HG03159 (cell line): Measurements from ENCODE around the gene RGR.

ENCODE experiments used
- ATAC-seq: cut with Tn5 transposase; IDR thresholded peaks from one replicate; pipeline ENCODE4 v1.9.1; 2021; ENCODE audit warnings: mild to moderate bottlenecking, moderate library complexity; ENCODE audit not compliant: unreplicated experiment

Gene RGR, protein sequence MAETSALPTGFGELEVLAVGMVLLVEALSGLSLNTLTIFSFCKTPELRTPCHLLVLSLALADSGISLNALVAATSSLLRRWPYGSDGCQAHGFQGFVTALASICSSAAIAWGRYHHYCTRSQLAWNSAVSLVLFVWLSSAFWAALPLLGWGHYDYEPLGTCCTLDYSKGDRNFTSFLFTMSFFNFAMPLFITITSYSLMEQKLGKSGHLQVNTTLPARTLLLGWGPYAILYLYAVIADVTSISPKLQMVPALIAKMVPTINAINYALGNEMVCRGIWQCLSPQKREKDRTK

DNA sequence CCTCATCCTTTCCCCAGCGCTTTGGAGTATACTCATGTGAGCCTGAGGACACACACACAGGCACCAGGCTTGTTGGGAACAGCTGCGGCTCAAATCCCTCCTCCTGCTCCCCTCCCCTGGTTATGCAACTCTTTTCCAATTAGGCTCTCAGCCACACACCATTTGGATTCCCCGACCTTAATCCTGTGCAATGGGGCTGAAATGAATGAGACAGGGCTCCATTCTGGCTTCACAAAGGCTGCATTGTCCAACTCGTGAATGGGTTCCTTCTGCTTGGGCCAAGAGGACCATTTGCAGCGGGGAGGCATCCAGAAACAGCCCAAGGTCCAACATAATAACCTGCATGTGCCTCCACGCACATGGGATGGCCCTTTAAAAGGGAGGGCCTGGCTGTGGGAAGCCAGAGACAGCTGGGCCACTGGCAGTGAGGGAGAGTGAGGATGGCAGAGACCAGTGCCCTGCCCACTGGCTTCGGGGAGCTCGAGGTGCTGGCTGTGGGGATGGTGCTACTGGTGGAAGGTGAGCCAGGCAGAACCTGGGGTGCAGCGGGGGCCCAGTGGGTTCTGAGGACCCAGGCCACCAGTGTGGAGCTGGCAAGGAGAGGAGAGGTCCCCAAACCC lies at the start of gene RGR:
TSS of gene RGR (plus strand) at position 403 of the 620 bp plus-strand sequence. CDS start at position 441, 38 bp downstream.
- ATAC-seq: no peak

DNA sequence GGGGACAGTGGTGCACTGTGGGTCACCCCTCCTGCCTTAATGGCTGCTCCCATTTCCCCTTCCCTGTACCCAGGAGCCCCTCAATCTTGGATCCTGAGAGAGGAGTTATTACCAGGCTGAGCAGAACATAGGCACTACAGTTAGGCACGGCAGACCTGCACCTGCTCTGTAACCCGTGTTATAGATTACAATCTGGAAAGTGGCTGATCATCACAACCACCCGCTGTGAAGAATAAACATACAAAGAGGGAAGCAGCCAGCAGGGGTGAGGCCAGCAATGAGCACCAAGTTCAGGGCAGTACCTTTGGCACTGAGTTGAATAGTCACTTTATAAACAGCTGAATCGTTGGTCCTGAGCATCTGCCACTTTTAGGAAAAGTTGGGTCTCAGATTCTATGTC lies 48.8 kb upstream of the RGR start:
- no peak for ATAC-seq

DNA sequence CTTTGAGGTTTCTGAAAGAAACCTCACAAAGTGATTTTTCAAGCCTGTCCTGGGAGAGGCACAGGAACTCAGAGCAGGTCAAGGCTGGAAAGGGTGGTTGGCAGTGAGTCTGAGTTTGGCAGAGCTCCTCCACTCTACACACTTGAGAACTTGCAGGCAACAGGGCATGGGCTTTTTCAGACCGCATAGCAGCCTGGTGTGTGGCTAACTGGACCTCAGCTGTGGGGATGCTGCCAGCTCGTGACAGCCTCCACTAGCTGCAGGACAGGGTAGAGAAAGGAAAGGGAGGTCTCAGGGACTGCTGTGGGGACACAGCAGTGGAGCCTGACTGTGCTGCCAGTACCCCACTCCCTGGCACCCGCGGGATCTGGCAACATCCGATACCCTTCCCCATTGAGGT lies 47.9 kb upstream of the RGR start:
- ATAC-seq: no peak

DNA sequence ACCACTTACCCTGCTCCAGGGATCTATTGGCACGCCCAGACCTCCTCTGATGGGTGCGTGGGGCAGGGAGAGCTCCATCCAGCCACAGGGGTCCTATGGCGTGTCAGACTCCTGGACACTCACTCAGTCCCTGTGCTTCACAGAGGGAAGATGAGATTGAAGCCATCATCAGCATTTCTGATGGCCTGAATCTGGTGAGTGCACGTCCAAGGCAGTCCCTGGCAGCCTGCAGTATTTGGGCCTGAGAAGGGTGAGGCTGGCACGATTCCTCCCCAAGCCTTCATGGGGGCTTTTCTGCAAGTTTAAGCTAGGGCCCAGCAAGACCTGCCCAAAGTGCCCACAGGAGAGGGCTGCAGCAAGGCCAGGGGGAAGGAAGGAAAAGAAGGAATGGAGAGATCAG lies 47.2 kb upstream of the RGR start:
- ATAC-seq: no peak

DNA sequence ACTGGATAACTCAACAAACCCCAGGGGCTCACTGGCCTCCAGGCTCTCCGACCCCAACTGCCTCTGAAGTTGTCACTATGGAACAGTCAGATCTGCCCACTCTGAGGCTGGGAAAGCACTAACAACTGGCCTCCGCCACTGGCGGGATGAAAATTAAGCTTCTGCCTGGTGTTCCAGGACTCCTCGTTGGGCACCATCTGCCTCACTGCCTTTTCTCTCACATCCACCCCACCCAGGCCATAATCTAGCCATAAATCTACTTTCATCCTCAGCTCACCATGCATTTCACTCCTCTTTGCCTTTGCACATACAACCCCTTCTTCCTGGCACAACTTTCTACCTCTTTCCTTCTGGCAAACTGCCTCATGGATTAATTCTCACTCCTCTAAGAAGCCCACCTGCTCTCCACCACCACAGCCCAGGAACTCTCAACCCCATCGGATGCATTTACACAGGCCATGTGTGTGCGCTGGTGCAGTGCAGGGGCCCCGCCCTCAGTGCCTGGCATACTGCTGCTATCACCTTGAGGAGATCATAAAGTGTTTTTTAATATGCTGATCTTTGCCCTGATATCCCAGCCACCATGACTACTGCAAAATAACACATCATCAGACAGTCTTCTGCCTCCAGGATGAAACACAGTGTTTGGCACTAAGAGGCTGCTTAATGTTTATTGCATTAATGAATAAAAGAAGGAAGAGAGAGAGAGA lies 46.5 kb upstream of the RGR start:
- ATAC-seq: no peak

DNA sequence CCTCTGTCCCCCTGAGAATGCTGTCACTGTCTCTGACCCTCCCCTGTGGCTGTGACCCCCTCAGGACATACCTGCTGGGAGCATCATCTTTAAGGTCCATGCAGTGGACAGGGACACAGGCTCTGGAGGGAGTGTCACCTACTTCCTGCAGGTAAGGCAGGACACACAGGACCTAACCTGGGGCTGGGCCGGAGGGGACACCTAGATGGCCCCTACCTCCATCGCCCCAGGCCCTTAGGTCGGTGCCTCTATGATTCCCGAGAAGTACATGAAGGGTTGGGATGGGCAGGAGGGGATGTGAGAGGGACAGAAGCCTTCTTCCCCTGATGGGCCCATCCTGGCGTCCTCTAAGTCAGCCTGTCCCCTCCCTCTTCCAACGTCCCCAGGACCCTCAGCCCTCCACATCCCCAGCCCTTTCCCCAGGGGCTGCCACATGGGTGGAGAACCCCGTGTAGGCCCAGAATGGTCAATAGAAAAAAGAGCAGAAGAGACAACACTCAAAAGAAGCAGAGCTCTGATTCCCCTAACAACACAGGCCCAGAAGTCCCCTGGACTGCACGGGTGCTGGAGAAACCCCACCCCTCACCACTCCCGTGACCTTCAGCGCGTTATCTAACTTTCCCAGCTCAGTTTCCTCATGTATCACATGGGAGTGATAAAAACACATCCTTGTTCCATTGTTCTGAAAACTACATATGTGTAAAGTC lies 44.2 kb upstream of the RGR start:
- ATAC-seq: no peak

DNA sequence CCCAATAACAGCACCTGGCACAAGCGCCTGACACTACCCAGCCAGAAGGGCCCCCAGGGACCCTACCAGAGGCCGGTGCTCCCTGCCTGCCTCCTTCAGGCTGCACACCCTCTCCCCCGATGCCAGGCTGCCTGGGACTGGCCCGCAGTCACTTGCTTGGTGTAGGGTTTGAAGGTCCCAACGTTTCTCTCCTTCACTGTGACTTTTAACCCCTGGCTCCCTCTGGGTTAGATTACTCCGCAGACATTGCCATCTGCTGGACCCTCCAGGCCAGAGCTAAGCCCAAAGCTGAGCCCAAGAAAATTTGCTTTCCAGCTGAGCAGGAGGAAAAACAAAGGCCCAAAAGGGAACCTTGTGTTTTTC lies 43.6 kb upstream of the RGR start:
- no peak for ATAC-seq

DNA sequence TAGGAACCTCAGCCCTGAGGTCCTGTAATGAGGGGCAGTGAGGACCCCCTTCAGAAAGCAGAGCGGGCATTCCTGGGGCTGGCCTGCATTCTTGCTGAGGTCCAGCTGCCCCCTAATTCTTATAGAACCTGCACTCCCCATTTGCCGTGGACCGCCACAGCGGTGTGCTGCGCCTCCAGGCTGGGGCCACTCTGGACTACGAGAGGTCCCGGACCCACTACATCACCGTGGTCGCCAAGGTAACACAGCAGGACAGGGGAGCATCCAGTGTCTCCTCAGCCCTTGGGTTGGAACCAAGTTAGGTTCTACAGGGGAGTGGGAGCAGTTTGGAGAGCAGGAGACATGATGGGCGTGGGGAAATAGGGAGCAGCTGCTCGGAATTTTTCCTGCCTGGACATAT lies 43.2 kb upstream of the RGR start:
- ATAC-seq: no peak

DNA sequence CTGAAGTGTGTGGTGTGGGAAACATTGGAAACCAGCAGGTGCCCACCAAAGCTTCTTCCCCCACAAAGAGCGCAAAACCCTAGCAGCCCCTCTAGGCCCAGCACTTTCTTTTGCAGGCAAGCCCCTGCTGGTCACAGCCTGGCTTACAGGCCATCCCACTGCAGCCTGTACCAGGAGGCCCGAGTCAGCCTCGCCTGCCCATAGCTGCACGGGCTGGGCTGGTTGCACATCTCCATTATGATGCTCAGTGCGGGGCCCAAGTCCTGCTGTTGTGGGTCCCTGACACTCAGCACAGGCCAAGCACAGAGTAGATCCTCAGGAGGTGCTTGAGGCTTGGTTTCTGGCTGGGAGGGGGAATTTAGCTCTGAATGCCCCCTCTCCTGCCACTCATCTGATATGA lies 42.5 kb upstream of the RGR start:
- ATAC-seq: no peak

DNA sequence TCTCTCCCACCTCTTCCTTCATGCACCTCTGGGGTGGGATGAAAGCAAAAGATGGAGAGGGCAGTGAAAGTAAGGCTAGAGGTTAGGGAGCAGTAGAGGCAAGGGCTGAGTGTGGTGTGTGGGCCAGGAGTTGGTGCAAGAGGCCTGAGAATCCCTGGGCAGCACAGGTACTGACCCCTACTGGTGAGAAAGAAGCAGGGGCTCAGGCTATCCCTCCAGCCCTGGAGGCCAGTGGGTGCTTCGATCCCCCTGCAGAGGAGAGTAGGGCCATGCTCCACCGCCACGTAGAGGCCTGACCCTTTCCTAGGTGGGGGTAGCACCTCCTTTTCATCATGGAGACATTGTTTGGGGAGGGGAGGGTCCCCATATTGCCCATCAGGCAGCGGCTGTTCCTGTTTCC lies 40.7 kb upstream of the RGR start:
- peak; percentile 44 for ATAC-seq

DNA sequence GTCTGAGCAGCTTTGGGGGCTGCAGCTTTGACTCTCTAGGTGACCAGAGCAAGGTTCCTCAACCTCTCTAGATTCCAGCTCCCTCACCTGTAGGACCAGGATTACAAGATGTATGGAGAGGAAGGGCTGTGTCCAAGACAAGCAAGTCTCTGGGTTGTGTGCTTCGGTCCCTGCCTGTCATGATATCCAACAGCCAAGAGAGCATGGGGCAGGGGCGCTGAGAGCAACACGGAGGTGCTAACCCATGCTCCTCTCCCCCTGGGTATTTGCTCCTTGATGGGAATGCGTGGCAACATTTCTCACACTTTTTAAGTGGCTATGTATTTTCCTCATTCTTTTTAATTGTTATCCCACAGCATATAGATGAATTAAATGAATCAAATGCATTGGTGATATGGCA lies 40.2 kb upstream of the RGR start:
- no peak for ATAC-seq

DNA sequence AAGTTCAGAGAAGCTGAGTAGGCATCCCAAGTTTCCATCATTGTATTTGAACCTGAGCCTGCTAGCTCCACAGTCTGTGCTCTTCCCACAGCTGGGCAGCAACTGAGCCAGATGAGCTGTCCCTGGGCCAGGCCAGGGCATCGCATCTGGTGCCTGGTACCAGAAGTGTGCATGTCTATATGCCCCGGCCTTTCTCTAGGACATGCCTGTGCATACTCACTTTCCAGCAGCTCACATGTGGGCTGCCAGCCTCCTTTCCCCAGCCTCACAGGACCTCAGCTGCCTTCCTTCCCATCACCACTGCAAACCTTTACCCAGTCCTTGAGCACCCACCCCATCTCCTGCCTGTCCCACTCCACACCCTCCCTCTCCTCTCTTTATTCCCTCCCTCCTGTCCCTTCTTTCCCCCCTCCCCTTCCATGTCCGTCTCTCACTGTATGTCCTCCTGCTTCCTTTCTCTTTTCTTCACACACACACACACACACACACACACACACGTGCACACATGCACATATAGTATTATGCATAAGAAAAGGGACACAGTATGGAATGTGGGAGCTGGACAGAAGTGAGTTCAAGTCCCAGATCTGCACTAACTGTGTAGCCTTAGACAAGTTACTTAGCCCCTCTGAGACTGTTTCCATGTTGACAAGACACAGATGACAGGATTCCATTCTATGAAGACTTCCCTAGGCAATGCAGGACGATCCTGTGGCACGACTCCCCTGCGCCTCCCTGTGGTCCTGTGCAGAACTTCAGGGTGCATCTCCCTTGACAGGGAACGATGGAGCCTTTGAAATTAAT lies 39.6 kb upstream of the RGR start:
- peak; percentile 73 for ATAC-seq

DNA sequence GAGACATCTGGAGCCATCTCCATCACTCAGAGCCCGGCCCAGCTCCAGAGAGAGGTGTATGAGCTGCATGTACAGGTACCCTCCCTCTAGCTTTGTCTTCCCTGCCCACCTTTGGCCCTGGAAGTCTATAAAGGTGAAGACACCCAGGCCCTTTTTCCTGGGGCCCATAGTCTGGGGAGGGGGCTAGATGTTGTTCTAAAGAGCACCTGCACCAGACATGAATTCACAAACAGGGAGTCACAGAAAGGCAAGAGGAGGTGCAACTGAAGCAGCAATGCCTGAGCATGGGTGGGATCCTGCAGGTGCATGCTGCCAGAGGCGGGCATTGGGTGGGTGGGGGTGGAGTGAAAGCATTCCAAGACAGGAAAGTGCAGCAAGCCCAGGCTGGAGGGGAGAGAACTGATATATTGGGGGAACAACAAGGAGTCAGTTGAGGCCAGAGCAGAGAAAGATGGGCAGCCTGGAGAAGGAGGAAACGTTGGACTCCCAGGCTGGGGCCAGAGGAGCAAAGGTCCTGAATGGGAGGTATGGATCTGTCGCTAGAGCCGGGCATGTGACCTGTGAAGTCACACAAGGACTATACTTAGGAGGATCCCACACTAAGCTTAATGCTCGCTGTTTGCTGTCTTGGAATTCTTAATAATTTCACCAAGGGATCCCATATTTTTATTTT lies 38.9 kb upstream of the RGR start:
- no peak for ATAC-seq

DNA sequence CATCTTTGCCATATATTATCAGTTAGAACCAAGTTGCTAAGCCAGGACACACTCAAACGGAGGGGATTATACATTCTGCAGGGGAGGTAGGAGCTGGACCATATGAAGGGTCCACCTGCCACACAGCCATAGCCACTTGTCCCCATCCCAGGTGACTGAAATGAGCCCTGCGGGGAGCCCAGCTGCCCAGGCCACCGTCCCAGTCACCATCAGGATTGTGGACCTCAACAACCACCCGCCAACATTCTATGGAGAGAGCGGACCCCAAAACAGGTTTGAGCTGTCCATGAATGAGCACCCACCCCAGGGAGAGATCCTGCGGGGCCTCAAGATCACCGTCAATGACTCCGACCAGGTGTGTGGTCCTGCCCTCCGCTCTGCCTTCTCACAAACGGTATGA lies 36.8 kb upstream of the RGR start:
- ATAC-seq: no peak

DNA sequence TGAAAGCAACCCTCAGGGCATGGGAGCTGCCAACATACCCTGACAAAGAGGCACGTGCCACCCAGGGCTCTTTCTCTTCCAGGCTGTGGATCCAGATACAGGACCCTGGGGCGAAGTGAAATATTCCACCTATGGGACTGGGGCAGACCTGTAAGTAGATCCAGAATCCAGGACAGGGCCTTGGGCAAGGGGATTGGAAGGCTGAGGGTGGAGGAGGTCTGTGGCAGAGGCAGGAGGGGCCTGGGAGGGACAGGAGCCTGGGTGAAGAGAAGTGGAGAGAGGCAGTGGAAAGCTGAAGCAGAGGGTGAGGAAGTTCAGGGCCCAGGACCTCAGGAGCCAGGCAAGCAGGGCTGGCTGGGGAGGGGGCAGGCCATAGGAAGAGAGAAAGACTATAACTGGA lies 33.3 kb upstream of the RGR start:
- ATAC-seq: no peak

DNA sequence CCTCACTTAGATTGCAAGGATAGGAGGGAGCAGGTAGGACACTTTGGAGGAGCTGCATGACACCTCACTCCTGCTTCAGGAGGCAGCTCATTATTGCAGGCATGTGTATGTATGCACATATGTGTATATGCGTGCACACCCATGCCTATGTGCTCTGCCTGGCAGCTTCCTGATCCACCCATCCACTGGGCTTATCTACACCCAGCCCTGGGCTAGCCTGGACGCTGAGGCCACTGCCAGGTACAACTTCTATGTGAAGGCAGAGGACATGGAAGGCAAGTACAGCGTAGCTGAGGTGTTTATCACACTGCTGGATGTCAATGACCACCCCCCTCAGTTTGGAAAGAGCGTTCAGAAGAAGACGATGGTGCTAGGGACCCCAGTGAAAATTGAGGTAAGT lies 32.8 kb upstream of the RGR start:
- ATAC-seq: no peak

DNA sequence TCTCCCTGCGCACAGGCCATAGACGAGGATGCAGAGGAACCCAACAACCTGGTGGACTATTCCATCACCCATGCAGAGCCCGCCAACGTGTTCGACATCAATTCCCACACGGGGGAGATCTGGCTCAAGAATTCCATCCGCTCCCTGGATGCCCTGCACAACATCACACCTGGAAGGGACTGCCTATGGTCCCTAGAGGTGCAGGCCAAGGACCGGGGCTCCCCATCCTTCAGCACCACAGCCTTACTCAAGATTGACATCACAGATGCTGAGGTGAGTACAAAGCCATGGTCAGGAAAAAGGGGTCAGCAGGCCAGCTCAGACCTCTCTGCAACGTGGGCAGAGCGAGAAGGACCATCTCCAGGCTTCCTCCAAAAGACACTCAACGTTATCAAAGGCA lies 31.8 kb upstream of the RGR start:
- ATAC-seq: no peak

DNA sequence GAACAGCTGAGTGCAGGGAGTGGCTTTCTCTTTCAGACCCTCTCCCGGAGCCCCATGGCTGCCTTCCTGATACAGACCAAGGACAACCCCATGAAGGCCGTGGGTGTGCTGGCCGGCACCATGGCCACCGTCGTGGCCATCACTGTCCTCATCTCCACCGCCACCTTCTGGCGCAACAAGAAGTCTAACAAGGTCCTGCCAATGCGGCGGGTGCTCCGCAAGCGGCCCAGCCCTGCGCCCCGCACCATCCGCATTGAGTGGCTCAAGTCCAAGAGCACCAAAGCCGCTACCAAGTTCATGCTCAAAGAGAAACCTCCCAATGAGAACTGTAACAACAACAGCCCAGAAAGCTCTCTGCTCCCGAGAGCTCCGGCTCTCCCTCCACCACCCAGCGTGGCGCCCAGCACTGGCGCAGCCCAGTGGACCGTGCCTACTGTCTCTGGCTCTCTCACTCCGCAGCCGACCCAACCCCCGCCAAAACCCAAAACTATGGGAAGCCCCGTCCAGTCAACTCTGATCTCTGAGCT lies 30.7 kb upstream of the RGR start:
- ATAC-seq: no peak

DNA sequence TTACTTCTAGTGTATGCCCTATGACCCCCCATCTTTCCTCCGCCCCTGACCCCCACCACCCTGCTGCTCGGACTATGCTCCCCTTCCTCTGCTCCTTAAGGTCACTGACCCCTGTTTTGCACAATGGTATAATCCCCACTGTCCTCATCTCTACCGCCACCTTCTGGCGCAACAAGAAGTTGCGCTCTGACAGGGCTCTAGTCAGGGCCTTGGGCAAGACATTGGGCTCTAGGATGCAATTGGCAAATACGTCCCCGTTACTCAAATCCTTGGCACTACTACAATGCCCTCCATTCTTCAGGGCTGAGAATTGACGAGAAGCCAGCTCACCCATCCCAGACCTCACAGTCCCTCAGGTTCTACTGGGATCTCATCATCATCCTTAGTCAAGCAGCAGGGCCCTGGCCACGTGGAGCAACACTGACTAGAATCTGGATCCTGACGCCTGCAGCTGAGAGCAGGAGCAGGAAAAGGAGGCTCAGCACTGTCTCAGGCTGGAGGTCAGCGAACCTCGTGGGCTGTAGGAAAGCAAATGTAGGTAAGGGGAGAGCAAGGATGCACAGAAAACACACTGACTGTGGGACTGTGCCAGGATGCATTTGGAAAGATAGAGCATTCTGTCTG lies 30.1 kb upstream of the RGR start:
- peak; percentile 89 for ATAC-seq

DNA sequence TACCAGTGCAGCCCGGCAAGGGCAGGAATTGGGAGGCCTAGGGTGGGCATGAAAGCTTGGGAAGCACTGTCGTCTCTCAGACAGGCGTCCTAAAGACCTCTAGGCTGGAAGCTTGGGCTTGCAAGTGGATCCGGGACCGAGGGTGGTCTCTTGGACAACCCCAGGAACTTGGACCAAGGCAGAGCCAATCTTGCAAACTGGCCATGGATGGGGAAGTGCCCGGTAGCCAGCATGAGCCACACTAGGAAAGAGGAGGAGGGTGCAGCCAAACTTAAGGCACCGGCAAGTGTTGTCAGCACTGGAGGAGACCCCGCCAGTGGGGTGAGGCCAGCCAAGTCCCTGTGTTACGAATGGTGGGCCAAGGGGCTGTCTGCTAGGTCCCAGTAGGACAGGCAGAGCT lies 28.0 kb upstream of the RGR start:
- no peak for ATAC-seq
